Neural progenitor cell (in vitro differentiated cells): ENCODE data around the gene IL21R. TPM values are rescaled to one million over a fixed set of nuclear protein-coding genes. Genes with fewer than 3 reads are reported as not detected.

Experiments used
- DNase-seq: peaks from one replicate; pipeline ENCODE4 v3.0.0-alpha.2; 2016; ENCODE audit warnings: low spot score
- H2AFZ ChIP-seq: fragments of 200-600 bp; sonication (generic); replicated peaks from 2 replicates; pipeline ENCODE4 v1.6.1; 2016; ENCODE audit warnings: antibody characterized with exemption
- H3F3A ChIP-seq: fragments of 200-600 bp; sonication (generic); 2 replicates; pipeline ENCODE4 v1.6.1; 2016; ENCODE audit warnings: antibody characterized with exemption, low read depth
- H3K27ac ChIP-seq: fragments of 200-600 bp; sonication (generic); 2 replicates; pipeline ENCODE4 v1.5.1; 2016; ENCODE audit warnings: mild to moderate bottlenecking
- H3K27me3 ChIP-seq: fragments of 200-600 bp; sonication (generic); 2 replicates; pipeline ENCODE4 v1.6.1; 2016; ENCODE audit warnings: mild to moderate bottlenecking, moderate library complexity
- H3K36me3 ChIP-seq: fragments of 200-600 bp; sonication (generic); 2 replicates; pipeline ENCODE4 v1.5.1; 2016
- H3K4me1 ChIP-seq: fragments of 200-600 bp; sonication (generic); 2 replicates; pipeline ENCODE4 v1.6.1; 2016; ENCODE audit warnings: mixed run types
- H3K4me2 ChIP-seq: fragments of 200-600 bp; sonication (generic); 2 replicates; pipeline ENCODE4 v1.6.1; 2016
- H3K4me3 ChIP-seq: fragments of 200-600 bp; sonication (generic); 2 replicates; pipeline ENCODE4 v1.5.1; 2016
- H3K79me2 ChIP-seq: fragments of 200-600 bp; sonication (generic); 2 replicates; pipeline ENCODE4 v1.6.1; 2016; ENCODE audit warnings: low read depth
- H3K9ac ChIP-seq: fragments of 200-600 bp; sonication (generic); 2 replicates; pipeline ENCODE4 v1.6.1; 2016
- H3K9me3 ChIP-seq: fragments of 200-600 bp; sonication (generic); 2 replicates; pipeline ENCODE4 v1.5.1; 2016; ENCODE audit warnings: low read depth
- H4K20me1 ChIP-seq: fragments of 200-600 bp; sonication (generic); 2 replicates; pipeline ENCODE4 v1.6.1; 2016; ENCODE audit warnings: low read depth
- H3K27ac Mint-ChIP-seq: 3 replicates; pipeline ENCODE4 v1.8.0; 2021; ENCODE audit warnings: mixed read lengths
- H3K27me3 Mint-ChIP-seq: 2 replicates; pipeline ENCODE4 v1.8.0; 2022; ENCODE audit warnings: low read depth, mild to moderate bottlenecking, inconsistent platforms, moderate library complexity, mixed read lengths; ENCODE audit not compliant: insufficient read depth
- H3K36me3 Mint-ChIP-seq: 3 replicates; pipeline ENCODE4 v1.8.0; 2021; ENCODE audit warnings: mixed read lengths
- H3K4me1 Mint-ChIP-seq: 3 replicates; pipeline ENCODE4 v1.8.0; 2021; ENCODE audit warnings: mixed read lengths
- H3K4me3 Mint-ChIP-seq: 3 replicates; pipeline ENCODE4 v1.8.0; 2021; ENCODE audit warnings: mild to moderate bottlenecking, moderate library complexity, mixed read lengths
- H3K9me3 Mint-ChIP-seq: 3 replicates; pipeline ENCODE4 v1.8.0; 2020; ENCODE audit warnings: mixed read lengths
- CTCF ChIP-seq: fragments of 200-600 bp; sonication (generic); IDR thresholded peaks from 2 replicates; pipeline ENCODE4 v1.5.1; 2017; ENCODE audit warnings: antibody characterized with exemption, mild to moderate bottlenecking
- EZH2 ChIP-seq: fragments of 200-600 bp; sonication (generic); IDR thresholded peaks from 2 replicates; pipeline ENCODE4 v1.6.1; 2017; ENCODE audit warnings: antibody characterized with exemption, mild to moderate bottlenecking, moderate library complexity
- EZH2phosphoT487 ChIP-seq: fragments of 200-600 bp; sonication (generic); IDR thresholded peaks from 2 replicates; pipeline ENCODE4 v1.6.1; 2017; ENCODE audit warnings: antibody characterized with exemption
- total RNA-seq: library from RNA; depleted of rRNA; stranded (reverse); fragments of >200 nt; gene quantifications from 2 replicates; pipeline ENCODE4 v1.2.3, GENCODE V29; 2015; ENCODE audit warnings: low replicate concordance

IL21R gene
- total RNA-seq, 1 donor from 2014 or later = not detected

GRCh38 chr16:27480761-27481160 lies 78.8 kb downstream of the IL21R start:
- Mint-ChIP-seq H3K4me3 (no peak overlapping the region), H3K27ac (no peak overlapping the region), H3K4me1 (no peaks in the 10 kb centered on the region), H3K9me3 (no peaks in the 10 kb centered on the region), H3K27me3 (no peaks in the 10 kb centered on the region), H3K36me3 (peaks cover 49% of the 10 kb centered on the region)
- no peaks in the 10 kb centered on the region for H3K4me1 ChIP-seq
- no peaks in the 10 kb centered on the region for H3K9me3 ChIP-seq
- no peaks in the 10 kb centered on the region for H4K20me1 ChIP-seq
- H3K4me3 ChIP-seq = no peak overlapping the region
- no peak for DNase-seq
- no peak overlapping the region for H3K27ac ChIP-seq
- no peaks in the 10 kb centered on the region for H3F3A ChIP-seq
- H3K4me2 ChIP-seq = no peak overlapping the region
- TF ChIP-seq EZH2 = no peak
- no peak for TF ChIP-seq CTCF
- TF ChIP-seq EZH2phosphoT487 = no peak
- no peaks in the 10 kb centered on the region for H3K27me3 ChIP-seq
- H2AFZ ChIP-seq = no peak overlapping the region
- H3K79me2 ChIP-seq = no peaks in the 10 kb centered on the region
- no peak overlapping the region for H3K9ac ChIP-seq
- H3K36me3 ChIP-seq = no peaks in the 10 kb centered on the region

- Histone ChIP-seq H3K4me3 (no peak overlapping the region), H3K79me2 (no peaks in the 10 kb centered on the region), H3K27me3 (no peaks in the 10 kb centered on the region), H4K20me1 (no peaks in the 10 kb centered on the region), H3K4me1 (no peaks in the 10 kb centered on the region), H3K4me2 (no peak overlapping the region), H2AFZ (no peak overlapping the region), H3K9me3 (no peaks in the 10 kb centered on the region), H3K9ac (no peak overlapping the region), H3K36me3 (no peaks in the 10 kb centered on the region), H3K27ac (no peak overlapping the region), H3F3A (no peaks in the 10 kb centered on the region)
- Mint-ChIP-seq H3K4me1 (no peaks in the 10 kb centered on the region), H3K4me3 (no peak overlapping the region), H3K36me3 (peaks cover 48% of the 10 kb centered on the region), H3K9me3 (no peaks in the 10 kb centered on the region), H3K27me3 (no peaks in the 10 kb centered on the region), H3K27ac (no peak overlapping the region)
- no peak for TF ChIP-seq EZH2
- TF ChIP-seq CTCF = no peak
- no peak for TF ChIP-seq EZH2phosphoT487
- DNase-seq = no peak
Measured at GRCh38 chr16:27481282-27481934, 79.4 kb downstream of the IL21R start.

GRCh38 chr16:27482397-27483087 lies 80.6 kb downstream of the IL21R start:
- H3K36me3 Mint-ChIP-seq = peaks cover 50% of the 10 kb centered on the region
- H3F3A ChIP-seq = no peaks in the 10 kb centered on the region
- no peaks in the 10 kb centered on the region for H4K20me1 ChIP-seq
- H3K36me3 ChIP-seq = no peaks in the 10 kb centered on the region
- no peak overlapping the region for H3K4me3 ChIP-seq
- no peaks in the 10 kb centered on the region for H3K79me2 ChIP-seq
- H3K9me3 Mint-ChIP-seq = no peaks in the 10 kb centered on the region
- H3K27me3 Mint-ChIP-seq = no peaks in the 10 kb centered on the region
- TF ChIP-seq EZH2phosphoT487 (no peak), CTCF (no peak), EZH2 (no peak)
- no peak for DNase-seq
- no peak overlapping the region for H3K4me3 Mint-ChIP-seq
- no peaks in the 10 kb centered on the region for H3K4me1 Mint-ChIP-seq
- H3K4me2 ChIP-seq = no peak overlapping the region
- no peaks in the 10 kb centered on the region for H3K9me3 ChIP-seq
- no peaks in the 10 kb centered on the region for H3K27me3 ChIP-seq
- H2AFZ ChIP-seq = no peak overlapping the region
- no peaks in the 10 kb centered on the region for H3K4me1 ChIP-seq
- no peak overlapping the region for H3K27ac ChIP-seq
- H3K27ac Mint-ChIP-seq = no peak overlapping the region
- no peak overlapping the region for H3K9ac ChIP-seq
